GM19397 (cell line): ENCODE measurements around the gene GBP6.
"Not testable (repeated sequence)": the region's sequence is repeated elsewhere in the genome, so short reads cannot be mapped to it uniquely, and the experiment has no call there.

ENCODE experiments used
- ATAC-seq: cut with Tn5 transposase; IDR thresholded peaks from one replicate; pipeline ENCODE4 v1.9.1; 2021; ENCODE audit warnings: mild to moderate bottlenecking, moderate library complexity; ENCODE audit not compliant: unreplicated experiment

GBP6 gene

DNA sequence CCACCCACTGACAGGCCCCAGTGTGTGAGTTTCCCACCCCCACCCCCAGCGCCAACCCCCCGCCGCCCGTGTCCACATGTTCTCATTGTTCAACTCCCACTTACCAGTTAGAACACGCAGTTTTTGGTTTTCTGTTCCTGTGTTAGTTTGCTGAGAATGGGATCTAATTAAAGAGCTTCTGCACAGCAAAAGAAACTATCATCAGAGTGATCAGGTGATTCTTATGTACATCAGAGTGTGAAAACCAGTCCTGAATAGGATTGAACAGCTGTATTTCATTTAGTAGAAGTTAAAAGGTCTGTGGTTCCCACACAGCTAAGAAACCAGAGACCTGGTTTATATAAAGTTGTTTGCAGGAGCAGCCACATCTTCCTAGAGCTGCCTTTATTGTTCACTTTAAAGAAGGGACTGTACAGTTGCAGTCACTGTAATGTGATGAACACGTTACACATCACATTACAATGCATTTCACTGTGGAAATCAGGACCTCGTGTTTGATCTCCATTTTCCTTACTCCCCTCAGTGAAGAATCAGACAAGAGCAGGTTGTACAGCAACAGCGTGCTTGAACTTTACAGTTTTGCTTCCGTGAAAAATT is 1.2 kb downstream of the GBP6 start:
- no peak for ATAC-seq

DNA sequence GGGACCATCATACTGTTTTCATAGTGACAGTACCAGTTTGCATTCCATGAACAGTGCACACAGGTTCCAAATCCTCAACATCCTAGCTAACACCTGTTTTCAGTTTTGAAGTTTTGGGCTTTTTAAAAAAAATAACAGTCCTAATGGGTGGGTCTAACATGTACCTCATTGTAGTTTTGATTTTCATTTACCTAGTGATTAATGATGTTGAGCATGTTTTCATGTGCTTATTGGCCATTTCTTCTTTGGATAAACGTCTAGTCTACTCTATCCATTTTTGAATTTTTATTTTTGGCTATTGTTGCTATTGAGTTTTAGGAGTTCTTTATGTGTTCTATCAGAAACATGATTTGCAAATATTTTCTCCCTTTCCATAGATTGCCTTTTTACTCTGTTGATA is 3.4 kb downstream of the GBP6 start:
- no peak for ATAC-seq

DNA sequence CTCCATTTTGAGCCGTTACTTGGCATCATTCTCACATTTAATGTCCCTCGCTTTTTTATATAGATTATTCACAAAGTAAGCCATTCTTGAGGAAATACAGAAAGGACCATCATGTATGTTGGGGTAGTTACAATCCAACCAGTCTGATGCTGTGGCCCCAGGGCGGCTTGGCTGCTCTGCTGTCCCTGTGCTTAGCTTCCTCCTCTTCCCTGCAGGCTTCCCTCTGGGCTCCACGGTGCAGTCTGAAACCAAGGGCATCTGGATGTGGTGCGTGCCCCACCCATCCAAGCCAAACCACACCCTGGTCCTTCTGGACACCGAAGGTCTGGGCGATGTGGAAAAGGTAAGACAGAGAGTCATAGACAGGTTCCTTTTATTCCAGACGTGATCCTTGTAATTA is 5.5 kb downstream of the GBP6 start:
- ATAC-seq: no peak

DNA sequence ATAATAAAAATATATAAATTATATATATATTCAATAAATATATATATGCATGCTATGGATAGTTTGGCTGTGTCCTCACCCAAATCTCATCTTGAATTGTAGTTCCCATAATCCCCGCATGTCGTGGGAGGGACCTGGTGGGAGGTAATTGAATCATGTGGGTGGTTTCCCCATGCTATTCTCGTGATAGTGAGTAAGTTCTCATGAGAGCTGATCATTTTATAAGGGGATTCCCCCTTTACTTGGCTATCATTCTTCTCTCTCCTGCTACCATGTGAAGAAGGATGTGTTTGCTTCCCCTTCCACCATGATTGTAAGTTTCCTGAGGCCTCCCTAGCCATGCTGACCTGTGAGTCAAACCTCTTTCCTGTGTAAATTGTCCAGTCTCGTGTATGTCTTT is 10.0 kb downstream of the GBP6 start:
- ATAC-seq: not testable (repeated sequence)

DNA sequence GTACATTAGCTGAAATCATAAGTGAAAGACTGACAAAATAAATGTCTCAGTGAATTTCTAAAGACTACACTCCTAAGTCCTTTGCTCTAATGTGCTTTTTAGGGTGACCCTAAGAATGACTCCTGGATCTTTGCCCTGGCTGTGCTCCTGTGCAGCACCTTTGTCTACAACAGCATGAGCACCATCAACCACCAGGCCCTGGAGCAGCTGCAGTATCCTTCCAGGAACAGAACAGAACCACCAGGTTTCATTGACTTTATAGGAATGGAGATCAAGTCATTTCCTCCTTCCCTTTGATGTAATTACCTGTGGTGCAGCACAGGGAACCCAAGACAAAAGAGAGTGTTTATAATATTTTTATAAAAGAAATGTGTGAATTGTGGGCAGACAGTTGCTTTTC is 14.1 kb downstream of the GBP6 start:
- no peak for ATAC-seq

DNA sequence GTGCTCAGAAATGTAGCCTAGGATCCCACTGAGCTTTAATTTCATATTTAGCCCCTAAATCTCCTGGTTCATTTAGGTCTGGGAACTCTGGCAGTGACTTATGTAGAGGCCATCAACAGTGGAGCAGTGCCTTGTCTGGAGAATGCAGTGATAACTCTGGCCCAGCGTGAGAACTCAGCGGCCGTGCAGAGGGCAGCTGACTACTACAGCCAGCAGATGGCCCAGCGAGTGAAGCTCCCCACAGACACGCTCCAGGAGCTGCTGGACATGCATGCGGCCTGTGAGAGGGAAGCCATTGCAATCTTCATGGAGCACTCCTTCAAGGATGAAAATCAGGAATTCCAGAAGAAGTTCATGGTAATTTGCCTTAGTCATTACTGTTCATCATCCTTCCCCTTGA is 17.8 kb downstream of the GBP6 start:
- no peak for ATAC-seq

DNA sequence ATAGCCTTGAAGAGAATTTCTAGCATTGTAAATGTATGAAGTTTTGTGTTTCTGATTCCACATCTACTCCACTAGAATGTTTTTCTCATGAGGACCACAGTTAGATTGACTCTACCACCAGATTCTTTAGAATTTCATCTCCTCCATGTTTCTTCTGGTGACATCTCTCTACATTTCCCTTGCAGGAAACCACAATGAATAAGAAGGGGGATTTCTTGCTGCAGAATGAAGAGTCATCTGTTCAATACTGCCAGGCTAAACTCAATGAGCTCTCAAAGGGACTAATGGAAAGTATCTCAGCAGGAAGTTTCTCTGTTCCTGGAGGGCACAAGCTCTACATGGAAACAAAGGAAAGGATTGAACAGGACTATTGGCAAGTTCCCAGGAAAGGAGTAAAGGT is 18.6 kb downstream of the GBP6 start:
- ATAC-seq: no peak

DNA sequence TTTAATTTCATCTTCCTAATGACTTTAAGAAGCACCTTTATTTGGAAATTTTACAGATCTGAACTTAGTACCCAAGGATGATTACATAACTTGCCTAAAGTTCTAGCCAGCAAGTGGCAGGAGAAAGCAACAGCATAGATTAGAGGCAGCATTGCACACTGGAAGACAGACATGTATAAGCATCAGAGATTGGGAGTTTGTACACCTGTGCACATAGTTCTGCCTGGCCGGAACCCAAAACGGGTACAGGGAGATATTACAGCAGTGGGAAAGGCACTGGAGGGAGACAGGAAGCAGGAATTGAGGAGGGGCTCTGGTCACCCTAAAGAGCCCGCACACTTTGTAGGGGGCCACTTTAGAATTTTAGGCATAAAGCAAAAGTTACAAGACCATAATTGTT is 19.3 kb downstream of the GBP6 start:
- no peak for ATAC-seq

DNA sequence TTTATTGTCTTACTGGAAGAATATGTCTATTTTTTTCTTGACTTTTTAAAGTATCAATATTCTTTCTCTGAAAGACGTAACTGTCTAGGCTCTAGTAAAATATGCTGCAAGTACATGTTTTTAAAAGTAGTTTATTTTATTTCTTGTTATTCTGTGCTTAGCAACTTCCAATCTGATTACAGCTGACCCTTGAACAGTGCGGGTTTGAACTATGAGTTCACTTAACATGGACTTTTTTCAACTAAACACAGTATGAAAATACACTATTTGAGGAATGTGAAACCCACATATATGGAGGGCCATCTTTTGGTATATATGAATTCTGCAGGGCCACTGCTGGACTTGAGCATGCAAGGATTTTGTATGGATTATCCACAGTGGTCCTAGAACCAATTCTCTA is 26.8 kb downstream of the GBP6 start:
- ATAC-seq: no peak

DNA sequence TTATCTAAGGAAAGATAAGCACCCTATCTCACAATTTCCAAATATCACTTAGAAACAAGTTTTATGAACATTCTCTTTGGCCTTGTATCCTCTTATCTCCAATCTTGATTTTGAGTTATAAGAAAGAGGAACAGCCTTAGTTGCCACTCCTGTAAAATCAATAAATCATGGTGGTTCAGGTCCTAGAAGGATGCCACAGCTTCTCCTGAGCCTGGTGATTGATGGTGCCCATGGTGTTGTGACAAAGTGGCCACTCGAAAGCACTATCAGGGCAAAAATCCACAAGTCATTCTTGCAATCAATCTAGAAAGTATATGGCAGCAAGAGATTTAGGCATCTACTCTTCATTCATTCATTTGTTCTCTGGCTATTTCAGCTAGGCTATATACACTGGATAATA is 27.8 kb downstream of the GBP6 start:
- ATAC-seq: no peak

DNA sequence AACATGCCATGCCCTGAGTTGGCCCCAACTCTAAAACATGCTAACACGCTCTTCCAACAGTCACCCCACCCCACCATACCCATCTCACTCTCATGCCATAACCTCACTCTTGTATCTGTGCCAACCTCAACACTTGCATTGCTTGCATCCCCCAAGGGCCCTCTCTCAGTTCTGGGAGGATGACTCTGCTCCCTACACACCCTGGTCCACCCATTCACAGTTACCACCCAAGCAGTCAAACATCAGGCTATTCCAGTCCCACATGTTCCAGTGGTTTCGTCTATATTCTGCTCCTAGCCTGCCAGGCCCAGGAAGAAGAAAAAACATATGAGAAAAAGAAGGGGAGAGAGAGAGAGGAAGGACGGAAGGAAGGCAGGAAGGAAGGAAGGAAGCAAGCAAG is 31.0 kb downstream of the GBP6 start:
- no peak for ATAC-seq

DNA sequence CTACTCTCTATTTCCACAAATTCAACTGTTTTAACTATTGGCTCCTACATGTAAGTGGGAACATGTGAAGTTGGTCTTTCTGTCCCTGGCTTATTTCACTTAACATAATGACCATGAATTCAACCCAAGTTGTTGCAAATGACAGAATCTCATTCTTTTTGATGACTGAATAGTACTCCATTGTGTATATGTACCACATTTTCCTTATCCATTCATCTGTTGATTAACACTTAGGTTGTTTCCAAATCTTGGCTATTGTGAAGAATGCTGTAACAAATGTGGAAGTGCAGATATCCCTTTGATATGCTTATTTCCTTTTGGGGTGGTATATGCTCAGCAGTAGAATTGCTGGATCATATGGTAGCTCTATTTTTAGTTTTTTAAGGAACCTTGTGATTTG is 33.0 kb downstream of the GBP6 start:
- ATAC-seq: no peak

DNA sequence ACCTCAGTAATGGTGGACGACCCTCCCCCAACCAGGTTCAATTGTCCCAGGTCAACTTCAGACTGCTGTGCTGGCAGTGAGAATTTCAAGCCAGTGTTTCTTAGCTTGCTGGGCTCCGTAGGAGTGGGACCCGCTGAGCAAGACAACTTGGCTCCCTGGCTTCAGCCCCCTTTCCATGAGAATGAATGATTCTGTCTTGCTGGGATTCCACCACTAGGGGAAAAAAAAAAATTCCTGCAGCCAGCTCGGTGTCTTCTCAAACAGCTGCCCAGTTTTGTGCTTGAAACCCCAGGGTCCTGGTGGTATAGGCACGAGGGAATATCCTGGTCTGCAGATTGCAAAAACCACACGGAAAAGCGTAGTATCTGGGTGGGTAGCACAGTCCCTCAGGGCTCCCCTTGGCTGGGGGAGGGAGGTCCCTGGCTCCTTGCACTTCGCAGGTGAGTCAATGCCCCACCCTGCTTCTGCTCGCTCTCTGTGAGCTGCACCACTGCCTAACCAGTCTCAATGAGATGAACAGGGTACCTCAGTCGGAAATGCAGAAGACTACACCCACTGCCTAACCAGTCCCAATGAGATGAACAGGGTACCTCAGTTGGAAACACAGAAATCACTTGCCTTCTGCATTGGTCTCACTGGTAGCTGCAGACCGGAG is 41.5 kb downstream of the GBP6 start:
- ATAC-seq: no peak

DNA sequence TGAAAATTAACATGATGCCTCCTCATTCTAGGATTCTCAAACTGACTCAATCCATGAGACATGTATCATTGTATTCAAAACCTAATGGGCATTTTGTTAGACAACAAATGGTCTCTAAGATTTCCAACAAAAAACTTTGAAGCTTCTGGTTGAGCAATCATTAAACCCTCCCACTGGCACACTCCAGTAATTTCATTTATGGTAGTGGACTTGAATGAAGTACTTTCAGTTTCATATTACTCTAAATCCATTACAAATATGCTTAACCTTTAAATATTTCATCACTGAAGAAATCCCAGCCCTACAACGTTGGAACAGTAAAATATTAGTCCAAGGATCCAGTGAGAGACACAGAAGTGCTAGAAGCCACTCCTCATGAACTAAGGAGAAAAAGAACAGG is 43.5 kb downstream of the GBP6 start:
- no peak for ATAC-seq

DNA sequence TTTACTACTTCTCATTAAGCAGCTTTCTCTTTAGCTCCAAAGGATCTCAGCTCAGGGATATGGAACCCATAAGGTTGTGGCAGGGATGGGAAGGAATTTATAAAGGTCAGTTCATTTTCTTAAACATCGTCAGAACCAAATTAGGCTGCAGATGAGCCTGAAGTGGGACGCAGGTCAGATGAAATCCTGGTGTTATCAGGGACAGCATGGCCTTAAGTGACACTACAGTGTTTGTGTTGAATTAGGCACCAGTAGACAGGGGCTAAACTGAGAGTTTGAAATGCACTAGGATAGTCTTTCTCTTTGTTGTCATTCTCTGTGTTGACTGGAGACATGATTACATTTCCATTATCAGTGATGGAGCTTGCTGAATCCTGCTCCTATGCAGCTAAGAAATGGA is 43.9 kb downstream of the GBP6 start:
- not testable (repeated sequence) for ATAC-seq

DNA sequence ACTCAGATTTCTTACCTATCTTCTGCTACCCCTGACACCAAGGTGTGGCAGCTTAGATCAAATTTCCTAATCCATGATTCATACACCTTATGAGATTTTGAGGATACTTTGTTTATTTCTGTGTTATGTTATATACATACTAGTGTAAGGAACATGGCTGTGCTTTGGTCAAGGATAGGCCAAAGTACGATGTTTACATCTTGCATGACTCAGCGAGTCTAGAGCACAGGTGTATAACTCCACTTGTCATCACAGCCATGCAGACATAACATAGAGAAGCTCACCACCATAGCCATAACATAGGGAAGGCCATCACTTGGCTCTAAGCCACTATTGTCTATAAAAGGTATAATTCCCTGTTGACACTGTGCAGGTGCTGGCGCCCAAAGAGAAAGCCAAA is 61.2 kb downstream of the GBP6 start:
- no peak for ATAC-seq

DNA sequence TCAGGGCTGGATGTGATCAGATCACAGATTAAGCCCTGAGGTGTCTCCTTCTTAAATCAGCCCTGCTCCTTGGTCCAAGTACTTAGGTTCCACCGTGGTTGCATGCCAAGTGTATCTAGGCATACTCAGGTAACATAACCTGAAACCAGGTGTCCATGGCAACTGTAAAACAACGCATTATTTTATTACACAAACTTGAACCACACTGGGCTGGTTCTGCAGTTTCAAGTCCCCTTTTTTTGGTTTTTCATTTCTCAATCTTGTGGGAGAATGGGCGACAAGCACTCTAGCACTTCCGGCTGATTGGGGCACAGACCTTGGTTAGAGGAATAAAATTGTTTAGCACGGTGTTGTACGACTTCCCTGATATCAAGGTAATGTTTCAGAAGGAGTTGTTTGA is 65.2 kb downstream of the GBP6 start:
- no peak for ATAC-seq

DNA sequence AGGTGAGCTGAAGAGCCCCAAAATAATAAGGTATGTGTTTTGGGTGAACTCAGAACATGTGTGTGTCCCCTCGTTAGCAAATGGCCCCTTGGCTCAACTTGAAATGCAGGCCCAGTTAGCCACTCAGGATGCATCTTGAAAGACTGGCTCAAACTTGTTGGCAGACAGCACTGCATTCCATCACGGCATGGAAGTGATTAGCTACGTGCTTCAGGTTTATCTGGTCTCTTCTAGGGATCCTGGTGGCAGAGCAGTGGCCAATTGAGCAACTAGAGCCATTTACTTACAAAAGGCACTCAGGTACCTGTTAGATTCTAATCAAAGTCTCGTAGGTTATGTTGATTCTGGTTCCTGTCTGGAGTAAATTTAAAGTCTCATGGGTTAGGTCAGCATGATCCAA is 65.8 kb downstream of the GBP6 start:
- not testable (repeated sequence) for ATAC-seq

DNA sequence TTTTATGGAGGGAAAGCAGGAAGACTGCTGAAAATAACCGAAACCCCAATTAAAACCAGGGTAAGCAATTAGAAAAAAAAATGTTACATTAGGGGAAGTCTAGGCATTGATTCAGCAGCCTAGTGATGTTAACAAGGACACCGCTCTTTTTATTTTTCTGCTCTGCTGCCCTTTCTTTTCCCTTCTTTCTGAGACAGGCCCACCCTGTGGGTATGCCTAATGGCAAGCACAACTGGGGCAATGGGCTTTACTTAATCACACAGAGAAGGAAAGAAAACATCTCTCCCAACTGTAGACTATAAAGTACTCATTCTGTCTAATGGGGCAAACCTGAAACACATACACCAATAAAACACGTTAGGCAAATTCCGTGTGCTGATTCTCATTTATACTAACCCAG is 69.6 kb downstream of the GBP6 start:
- no peak for ATAC-seq

DNA sequence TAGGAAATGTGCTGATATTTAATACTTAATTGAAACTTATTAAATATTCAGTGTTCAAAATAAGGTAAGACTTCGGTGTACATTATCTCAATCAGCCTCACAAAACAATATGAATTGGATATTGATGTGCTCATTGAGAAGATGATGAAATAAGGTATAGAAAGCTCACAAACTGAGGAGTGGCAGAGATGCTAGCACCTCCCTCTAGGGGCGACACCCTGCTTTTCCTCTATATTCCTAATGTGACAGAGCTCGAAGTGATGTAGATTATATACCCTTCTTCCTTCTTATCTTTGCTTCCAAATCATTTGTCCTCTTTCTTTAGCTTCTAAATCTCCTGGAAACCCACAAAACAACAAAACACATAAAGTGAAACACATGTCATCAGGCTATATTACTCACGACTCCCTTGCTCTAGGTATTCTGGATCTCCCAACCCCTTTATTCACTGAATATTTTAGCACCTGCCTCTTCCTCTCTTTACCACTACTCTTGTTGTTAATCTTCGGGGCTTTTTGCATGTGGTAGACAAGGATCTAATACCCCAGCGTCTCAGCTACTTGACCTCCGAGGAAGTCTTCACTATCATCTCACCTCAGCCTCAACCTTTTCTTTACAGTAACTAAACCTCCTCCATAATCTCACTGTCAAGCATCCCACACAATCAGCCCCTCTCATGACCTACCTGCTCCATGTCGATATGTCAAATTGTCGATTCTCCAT is 70.4 kb downstream of the GBP6 start:
- ATAC-seq: not testable (repeated sequence)
